ENCODE measurements around the gene DPP7.
"Not testable (repeated sequence)": the region's sequence is repeated elsewhere in the genome, so short reads cannot be mapped to it uniquely, and the experiment has no call there.

The DPP7 gene

GRCh38 chr9:137140151-137141012, 25.8 kb upstream of the DPP7 start:
- no peak for DNase-seq (ENCODE audit: low read depth)
- TF ChIP-seq CTCF (conservative IDR thresholded peaks at IDR 0.05; ENCODE audit: low read length), result no peak
- no peak overlapping the region for H3K4me3 ChIP-seq (ENCODE audit: low read length)

- H3K4me3 ChIP-seq (ENCODE audit: low read length), result no peak overlapping the region
- DNase-seq (ENCODE audit: low read depth), result no peak
- TF ChIP-seq CTCF (conservative IDR thresholded peaks at IDR 0.05; ENCODE audit: low read length), result no peak
Measured at GRCh38 chr9:137139468-137140150, 25.1 kb upstream of the DPP7 start.

- H3K4me3 ChIP-seq (ENCODE audit: low read length), result no peak within 1 kb of the TSS
- no peak for TF ChIP-seq CTCF (conservative IDR thresholded peaks at IDR 0.05; ENCODE audit: low read length)
- DNase-seq (ENCODE audit: low read depth), result peak; percentile 19
Measured at GRCh38 chr9:137138722-137139467, 24.4 kb upstream of the DPP7 start, which contains the start of gene GRIN1. GRIN1 (plus strand) TSS chr9:137139154; CDS start chr9:137139487, 333 bp downstream.

- no peak for DNase-seq (ENCODE audit: low read depth)
- no peak for TF ChIP-seq CTCF (conservative IDR thresholded peaks at IDR 0.05; ENCODE audit: low read length)
- H3K4me3 ChIP-seq (ENCODE audit: low read length), result no peak overlapping the region
Measured at GRCh38 chr9:137138058-137138721, 23.7 kb upstream of the DPP7 start.

- no peak for TF ChIP-seq CTCF (conservative IDR thresholded peaks at IDR 0.05; ENCODE audit: low read length)
- DNase-seq (ENCODE audit: low read depth), result no peak
- H3K4me3 ChIP-seq (ENCODE audit: low read length), result no peak overlapping the region
Measured at GRCh38 chr9:137136881-137137607, 22.5 kb upstream of the DPP7 start.

GRCh38 chr9:137136261-137136880, 21.8 kb upstream of the DPP7 start:
- no peak overlapping the region for H3K4me3 ChIP-seq (ENCODE audit: low read length)
- no peak for DNase-seq (ENCODE audit: low read depth)
- TF ChIP-seq CTCF (conservative IDR thresholded peaks at IDR 0.05; ENCODE audit: low read length), result no peak

GRCh38 chr9:137135154-137135553, 20.6 kb upstream of the DPP7 start:
- H3K4me3 ChIP-seq (ENCODE audit: low read length); DNase-seq (ENCODE audit: low read depth): not testable (repeated sequence)

Data from AG10803 (cell line).